ENCODE results near the gene TSHR.

DNA sequence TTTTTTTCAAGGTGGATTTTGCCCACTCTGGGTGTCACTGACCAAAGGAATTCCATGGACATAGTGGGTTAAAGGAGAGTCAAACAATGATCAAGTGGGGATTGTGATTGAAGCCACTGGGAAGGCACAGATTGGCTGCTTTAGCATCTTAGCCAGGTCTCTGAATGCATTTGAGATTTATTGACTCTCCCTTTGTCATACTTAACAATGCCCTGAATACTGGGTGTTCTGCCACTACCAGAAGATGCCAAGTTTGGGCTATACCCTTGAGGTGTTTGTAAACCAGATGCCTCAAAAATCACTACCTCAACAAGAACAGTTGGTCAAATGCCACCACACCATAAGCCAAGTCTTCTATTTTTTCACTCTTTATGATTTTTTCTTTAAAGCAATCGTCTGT is 150.5 kb downstream of the TSHR start:
- TF ChIP-seq POLR2AphosphoS5 (IDR thresholded peaks at IDR 0.05; ENCODE audit: low read depth, low read length): no peak
- no peak for TF ChIP-seq TAF1 (IDR thresholded peaks at IDR 0.05; ENCODE audit: borderline replicate concordance, insufficient read depth, low read length)
- TF ChIP-seq, protein P1, sequence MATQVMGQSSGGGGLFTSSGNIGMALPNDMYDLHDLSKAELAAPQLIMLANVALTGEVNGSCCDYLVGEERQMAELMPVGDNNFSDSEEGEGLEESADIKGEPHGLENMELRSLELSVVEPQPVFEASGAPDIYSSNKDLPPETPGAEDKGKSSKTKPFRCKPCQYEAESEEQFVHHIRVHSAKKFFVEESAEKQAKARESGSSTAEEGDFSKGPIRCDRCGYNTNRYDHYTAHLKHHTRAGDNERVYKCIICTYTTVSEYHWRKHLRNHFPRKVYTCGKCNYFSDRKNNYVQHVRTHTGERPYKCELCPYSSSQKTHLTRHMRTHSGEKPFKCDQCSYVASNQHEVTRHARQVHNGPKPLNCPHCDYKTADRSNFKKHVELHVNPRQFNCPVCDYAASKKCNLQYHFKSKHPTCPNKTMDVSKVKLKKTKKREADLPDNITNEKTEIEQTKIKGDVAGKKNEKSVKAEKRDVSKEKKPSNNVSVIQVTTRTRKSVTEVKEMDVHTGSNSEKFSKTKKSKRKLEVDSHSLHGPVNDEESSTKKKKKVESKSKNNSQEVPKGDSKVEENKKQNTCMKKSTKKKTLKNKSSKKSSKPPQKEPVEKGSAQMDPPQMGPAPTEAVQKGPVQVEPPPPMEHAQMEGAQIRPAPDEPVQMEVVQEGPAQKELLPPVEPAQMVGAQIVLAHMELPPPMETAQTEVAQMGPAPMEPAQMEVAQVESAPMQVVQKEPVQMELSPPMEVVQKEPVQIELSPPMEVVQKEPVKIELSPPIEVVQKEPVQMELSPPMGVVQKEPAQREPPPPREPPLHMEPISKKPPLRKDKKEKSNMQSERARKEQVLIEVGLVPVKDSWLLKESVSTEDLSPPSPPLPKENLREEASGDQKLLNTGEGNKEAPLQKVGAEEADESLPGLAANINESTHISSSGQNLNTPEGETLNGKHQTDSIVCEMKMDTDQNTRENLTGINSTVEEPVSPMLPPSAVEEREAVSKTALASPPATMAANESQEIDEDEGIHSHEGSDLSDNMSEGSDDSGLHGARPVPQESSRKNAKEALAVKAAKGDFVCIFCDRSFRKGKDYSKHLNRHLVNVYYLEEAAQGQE (IDR thresholded peaks at IDR 0.05; ENCODE audit: insufficient read depth in 1 of 2, low read depth in 2 of 2, low read length in 2 of 2): no peak
- TF ChIP-seq SIN3A (IDR thresholded peaks at IDR 0.05; ENCODE audit: borderline replicate concordance, insufficient read depth, low read length): no peak
